Limb (tissue), 2 donors: ENCODE results near the gene STAT5A.
"Not testable (repeated sequence)": the region's sequence is repeated elsewhere in the genome, so short reads cannot be mapped to it uniquely, and the experiment has no call there.

ENCODE experiments used
- DNase-seq, 2 donors: peaks; one replicate each; pipeline ENCODE4 v3.0.0-alpha.2; 2016; ENCODE audit errors: extremely low spot score in 2 of 2

Gene STAT5A

GRCh38 chr17:42329025-42329976 is 41.0 kb downstream of the STAT5A start:
- peak; percentile 26 to 35 for DNase-seq

- no peak for DNase-seq
These were observed 44.8 kb downstream of the STAT5A start for GRCh38 chr17:42333053-42333452.

GRCh38 chr17:42334677-42335076 is 46.4 kb downstream of the STAT5A start:
- no peak for DNase-seq

- DNase-seq = no peak
These were observed 49.1 kb downstream of the STAT5A start for GRCh38 chr17:42337442-42337841.

GRCh38 chr17:42338427-42338985 is 50.2 kb downstream of the STAT5A start:
- DNase-seq = no peak

GRCh38 chr17:42339221-42339620 is 50.9 kb downstream of the STAT5A start:
- no peak for DNase-seq

GRCh38 chr17:42340691-42341127 is 52.4 kb downstream of the STAT5A start:
- no peak for DNase-seq

- DNase-seq = no peak
These were observed 53.3 kb downstream of the STAT5A start for GRCh38 chr17:42341568-42341967.

- DNase-seq = no peak
These were observed 54.1 kb downstream of the STAT5A start for GRCh38 chr17:42342242-42343008.

GRCh38 chr17:42345396-42346073 is 57.2 kb downstream of the STAT5A start:
- no peak for DNase-seq

GRCh38 chr17:42346481-42346880 is 58.2 kb downstream of the STAT5A start:
- DNase-seq = no peak

GRCh38 chr17:42347198-42347597 is 58.9 kb downstream of the STAT5A start:
- DNase-seq = no peak

- no peak for DNase-seq
These were observed 59.3 kb downstream of the STAT5A start for GRCh38 chr17:42347606-42348005.

- DNase-seq = no peak
These were observed 59.8 kb downstream of the STAT5A start for GRCh38 chr17:42348104-42348503.

GRCh38 chr17:42354956-42355843 is 66.9 kb downstream of the STAT5A start:
- no peak for DNase-seq

- no peak for DNase-seq
These were observed 70.1 kb downstream of the STAT5A start for GRCh38 chr17:42358434-42358833.

GRCh38 chr17:42359133-42359532 is 70.8 kb downstream of the STAT5A start:
- DNase-seq = no peak

- not testable (repeated sequence) for DNase-seq
These were observed 72.1 kb downstream of the STAT5A start for GRCh38 chr17:42360388-42360787.
